T-helper 2 cell treated with Interferon-gamma antibody and Interleukin-4, amounts not matched to agents 100 ng/mL and 5 ng/mL, for 36 hours (primary cell): ENCODE data around the gene NCDN. TPM values are rescaled to one million over a fixed set of nuclear protein-coding genes. Genes with fewer than 3 reads are reported as not detected.

Source experiments
- intact Hi-C: fragments of 100-400 bp; cut with micrococcal nuclease; formaldehyde crosslinking; loops from one replicate; pipeline ENCODE4 v1.15.1; 2023
- total RNA-seq: library from RNA; stranded (reverse); gene quantifications from 2 replicates; pipeline ENCODE4 v1.2.3, GENCODE V29; 2022

NCDN gene
- total RNA-seq, 1 donor from 2014 or later: 26.9 TPM

DNA sequence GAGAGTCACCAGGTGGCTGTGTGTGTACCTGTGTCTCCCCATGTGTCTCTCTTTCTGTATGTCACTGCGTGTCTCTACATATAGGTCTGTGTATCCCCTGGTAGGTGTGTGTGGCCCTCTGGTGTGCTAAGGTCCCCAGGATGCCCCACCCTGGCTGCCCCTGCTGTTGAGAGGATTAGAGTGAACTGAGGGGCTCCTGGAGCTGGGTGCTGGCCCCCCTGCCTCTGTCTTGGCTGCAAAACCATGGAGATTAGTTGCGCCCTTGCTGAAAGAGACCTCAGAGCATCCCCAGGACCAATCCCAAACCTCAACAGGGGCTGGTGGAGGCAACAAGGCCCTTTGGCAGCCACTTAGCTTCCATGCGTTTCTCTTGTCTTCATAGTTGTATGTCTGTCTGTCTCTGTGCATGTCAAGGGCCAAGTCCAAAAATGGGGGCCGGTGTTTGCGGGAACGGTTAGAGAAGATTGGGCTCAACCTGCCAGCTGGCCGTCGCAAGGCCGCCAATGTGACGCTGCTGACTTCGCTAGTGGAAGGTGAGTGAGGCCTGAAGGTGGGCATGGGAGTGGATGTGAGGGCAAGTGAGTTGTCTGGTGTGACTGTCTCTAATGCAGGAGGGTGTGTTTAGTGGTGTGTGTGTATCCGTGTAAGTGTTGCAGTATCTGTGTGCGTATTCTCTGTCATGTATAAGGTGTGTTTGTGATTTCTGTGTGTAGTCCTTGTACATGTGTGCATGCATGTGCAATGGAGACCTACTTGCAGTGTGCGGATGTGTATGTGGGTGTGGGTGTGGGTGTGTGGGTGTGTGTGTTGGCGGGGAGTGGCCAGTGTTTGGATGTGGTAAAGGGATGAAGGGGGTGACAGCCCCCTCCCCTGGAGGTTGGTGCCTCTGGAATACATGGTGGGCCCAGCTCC is 32.2 kb downstream of the NCDN start:
- intact Hi-C loops: no loop called here

DNA sequence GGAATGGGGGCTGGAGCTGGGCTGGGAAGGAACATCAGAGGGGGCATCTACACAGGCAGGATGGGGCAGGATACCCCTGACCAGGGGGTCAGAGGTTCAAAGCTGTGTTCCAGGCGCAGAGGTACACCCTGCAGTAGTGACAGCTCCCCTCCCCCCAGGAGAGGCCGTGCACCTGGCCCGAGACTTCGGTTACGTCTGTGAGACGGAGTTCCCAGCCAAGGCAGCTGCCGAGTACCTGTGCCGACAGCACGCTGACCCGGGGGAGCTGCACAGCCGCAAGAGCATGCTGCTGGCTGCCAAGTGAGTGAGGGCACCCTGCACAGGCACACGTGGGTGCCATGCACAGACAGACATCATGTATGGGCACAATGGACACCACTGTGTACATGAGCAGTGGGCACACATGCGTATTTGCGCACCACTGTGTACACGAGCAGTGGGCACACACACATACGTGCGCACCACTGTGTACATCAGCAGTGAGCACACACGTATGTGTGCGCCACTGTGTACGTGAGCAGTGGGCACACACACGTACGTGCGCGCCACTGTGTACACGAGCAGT is 33.0 kb downstream of the NCDN start:
- intact Hi-C loops: no loop called here

DNA sequence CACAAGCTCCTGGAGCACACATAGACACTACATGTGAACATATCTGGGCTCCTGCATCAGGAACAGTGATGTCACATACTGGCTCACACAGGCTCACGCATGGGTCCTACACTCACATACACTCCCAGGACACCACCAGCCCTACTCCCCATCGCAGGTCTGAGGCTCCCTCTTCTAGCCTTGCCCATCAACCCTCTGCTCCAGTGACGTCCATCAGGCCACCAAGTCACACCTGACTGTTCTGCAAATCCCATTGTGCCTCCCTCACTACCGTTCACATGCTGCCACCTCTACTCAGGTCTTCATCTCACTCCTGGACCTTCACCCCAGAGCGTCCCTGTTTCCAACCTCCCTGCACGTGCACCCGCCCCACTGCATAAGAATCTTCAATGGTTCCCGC is 33.6 kb downstream of the NCDN start:
- intact Hi-C loops: no loop called here

DNA sequence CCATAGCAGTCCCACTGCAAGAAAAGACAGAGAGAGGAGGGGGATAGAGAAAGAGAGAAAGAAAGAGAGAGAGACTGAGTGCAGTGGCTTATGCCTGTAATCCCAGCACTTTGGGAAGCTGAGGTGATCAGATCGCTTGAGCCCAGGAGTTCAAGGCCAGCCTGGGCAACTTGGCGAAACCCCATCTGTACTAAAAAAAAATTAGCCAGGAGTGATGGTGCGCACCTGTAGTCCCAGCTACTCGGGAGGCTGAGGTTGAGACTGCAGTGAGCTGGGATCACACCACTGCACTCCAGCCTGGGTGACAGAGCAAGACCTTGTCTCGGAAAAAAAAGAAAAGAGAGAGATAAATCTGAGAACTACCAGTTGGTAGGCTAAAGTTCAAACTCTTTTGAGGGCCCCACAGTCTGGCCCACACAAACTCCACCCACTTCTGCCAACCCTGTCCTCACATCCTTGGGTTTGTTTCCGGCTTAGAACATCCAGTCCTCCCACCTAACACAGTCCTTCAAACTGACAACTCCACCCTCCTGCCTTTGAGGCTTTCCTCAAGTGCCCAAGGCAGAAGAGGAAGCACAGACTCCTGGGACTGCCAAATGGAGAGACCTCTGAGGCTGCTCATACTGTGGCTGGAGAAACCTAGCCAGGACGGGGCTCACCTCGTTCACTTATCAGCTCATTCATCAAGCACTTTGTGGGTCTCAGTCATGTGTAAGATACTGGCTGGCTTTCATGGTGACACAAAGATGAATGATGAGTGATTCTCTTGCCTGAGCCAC is 35.6 kb downstream of the NCDN start:
- intact Hi-C loops: no loop called here

DNA sequence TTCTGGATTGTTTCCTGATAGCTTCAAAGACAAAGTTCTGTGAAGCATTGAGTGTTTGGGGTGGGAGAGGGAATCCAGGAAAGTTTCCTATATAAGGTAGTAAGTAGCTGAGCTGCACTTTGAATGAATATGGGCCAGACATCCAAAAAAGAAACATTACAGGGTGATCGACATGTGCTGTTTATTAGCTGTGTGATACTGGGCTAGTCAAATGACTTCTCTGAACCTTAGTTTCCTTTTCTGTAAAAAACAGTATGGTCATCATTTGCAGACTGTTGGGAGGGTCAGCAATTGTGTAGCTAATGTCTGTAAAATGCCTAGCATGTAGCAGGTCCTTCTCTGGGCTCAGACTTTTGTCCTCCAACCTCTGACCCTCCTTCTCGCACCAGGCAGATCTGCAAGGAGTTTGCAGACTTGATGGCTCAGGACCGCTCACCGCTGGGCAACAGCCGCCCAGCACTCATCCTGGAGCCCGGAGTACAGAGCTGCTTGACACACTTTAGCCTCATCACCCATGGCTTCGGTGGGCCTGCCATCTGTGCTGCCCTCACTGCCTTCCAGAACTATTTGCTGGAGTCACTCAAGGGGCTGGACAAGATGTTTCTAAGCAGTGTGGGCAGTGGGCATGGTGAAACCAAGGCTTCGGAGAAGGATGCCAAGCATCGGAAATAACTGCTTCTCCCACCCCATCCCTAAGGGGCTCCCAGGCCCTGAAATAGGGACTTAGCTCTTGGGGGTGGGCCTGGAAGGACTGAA is 36.6 kb downstream of the NCDN start:
- intact Hi-C loops: no loop called here

DNA sequence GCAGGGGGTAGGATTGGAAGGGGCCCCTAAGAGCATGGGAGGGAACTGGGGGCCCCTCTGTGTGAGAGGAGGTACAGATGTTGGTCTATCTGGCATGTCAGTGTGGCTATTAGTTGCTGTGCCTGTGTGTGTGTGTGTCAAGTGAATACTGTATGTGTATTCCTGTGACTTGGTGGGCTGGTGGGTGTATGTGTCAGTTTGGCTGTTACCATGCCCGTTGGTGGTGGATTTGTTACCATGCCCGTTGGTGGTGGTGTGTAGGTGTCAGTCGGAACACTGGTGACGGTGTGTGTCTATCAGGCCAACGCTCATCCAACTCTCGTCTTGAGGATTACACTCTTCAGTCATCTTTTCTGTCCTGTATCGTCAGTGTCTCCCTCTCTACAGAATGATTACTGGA is 38.1 kb downstream of the NCDN start:
- intact Hi-C loops: no loop called here

DNA sequence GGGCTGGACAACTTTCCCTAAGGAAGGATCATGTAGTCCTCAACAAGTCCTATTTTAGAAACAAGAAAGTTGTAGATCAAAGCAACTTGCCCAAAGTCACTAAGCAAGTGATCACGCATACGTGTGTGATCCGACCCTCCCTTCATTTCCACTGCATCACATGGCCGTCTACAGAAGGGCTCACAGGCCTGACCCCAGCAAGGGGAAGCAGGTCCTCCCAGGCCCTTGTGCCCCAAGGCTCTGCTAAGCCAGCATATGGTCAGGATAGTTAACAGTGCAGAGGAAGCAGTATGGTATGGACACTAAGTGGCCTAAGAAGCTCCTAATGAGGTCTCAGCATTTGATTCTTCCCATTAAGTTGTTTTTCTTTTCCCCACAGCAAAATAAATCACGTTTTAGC is 40.3 kb downstream of the NCDN start:
- intact Hi-C loops: no loop called here

DNA sequence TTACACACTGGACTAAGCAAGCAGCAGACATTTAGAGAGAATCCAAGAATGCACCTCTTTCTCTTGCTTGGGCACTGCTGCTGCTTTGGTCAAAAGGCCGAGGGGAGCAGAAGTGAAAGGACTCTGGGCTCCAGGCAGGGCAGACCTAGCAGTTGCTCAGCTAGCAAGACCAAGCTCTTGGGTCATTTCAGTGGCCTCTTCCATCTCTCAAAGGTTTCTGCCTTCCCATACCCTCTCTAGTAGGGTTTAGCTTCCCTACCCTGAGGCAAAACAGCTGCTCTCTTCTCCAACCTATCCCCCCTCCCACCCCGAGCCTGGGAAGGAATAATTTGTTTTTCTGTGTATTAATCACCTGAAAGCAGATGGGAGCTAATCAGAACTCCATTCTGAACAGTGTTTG is 41.3 kb downstream of the NCDN start:
- intact Hi-C loops: no loop called here

DNA sequence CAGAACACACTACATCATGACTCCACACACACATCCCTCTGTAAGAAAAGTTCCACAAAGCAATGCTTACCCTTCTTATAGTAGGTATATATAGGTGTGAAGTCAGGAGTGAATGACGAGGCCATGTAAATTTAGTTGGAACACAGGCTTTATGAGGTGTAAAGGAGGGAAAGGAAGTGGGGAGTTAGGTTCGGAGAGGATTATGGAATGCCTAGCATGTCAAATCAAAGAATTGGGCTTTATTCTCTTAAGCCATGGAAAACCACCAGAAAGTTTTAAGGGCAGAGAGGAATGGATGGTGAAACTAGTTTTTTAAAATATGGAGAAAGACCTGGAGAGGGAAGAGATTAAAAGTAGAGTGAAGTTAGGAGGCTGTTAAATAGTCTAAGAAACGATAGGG is 41.8 kb downstream of the NCDN start:
- intact Hi-C loops: no loop called here

DNA sequence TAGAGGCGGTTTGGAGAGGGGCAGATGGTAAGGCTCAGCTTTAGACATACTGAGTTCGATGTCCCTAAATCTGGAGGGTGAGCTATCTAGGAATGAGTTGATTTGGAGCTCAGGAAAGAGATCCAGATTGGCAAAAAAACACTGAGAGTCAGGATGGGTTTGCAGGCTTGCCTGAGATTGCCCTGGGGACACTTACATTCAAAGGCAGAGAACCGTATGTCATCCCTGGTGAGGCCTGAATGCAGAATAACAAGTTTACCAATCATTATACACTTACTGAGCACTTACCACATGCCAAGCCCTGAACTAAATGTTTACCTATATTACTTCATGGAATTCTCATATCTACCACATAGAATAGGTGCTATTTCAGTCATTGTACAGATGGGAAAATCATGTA is 43.0 kb downstream of the NCDN start:
- intact Hi-C loops: no loop called here

DNA sequence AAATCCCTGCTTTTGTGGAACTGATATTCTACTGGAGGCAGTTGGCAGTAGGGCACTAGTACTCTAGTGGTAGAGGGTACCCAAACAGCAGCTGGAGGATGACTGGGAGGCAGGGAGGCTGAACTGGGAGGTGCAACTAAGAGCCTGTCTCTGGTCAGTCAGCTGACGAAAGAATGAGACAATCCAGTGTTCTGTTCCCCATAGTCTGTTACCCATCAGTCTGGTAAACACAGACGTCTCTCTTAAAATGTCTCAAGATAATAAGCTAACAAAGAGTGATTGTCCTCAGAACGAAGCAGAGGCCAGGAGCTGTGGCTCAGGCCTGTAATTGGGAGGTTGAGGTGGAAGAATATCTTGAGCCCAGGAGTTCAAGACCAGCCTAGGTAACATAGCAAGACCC is 45.9 kb downstream of the NCDN start:
- intact Hi-C loops: no loop called here

DNA sequence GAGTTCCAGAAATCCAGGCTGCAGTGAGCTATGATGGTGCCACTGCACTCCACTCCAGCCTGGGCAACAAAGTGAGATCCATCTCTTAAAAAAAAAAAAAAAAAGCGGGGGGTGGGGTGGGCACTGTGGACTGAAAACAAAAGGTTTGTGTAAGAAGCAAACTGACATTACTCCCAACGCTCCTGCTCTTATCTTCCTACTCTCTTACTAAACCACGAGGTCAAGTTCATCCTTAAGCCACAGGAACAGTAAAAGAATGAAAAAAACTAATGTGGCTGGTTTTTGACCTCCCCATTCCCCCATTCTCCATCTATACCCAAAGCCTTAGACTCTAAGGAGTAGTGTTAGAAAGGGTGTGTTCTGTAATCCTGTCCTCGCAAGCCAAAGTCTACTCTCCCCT is 46.3 kb downstream of the NCDN start:
- intact Hi-C loops: no loop called here

DNA sequence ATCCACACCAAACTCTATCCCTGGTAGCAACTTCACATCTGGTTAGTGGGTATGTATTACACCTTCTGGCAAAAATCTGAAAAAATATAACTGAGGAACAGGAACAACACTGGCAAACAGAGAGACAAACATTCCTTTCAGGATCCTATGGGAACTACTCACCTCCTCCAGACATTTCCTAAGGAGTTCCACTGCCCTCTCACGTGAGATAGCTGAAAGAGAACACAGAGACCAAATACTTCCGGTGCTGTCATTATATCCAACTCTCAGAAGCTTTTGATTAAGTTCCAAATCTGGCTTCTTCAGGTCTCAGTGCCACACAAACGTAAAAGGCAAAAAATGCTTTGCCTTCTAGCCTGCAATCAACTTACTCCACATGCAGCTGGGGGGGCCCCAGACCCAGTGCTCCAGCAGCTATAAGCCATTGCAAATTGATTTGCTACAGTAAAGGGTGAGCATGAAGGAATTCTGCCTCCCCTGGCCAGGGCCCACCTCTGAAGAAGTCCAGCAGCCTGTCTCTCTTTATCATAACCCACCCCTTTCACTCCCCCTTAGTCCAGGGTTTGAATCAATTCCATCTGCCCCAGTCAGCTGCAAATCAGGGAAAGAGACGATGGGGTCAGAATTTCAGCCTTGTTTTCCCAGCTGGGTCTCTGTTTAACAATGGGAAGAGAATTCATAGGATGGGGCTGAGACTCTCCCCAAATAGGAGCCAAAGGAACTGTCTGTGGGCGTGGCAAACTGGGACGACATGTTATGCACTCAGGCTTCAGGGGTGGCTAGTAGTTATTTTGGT is 47.7 kb downstream of the NCDN start:
- intact Hi-C loops: no loop called here

DNA sequence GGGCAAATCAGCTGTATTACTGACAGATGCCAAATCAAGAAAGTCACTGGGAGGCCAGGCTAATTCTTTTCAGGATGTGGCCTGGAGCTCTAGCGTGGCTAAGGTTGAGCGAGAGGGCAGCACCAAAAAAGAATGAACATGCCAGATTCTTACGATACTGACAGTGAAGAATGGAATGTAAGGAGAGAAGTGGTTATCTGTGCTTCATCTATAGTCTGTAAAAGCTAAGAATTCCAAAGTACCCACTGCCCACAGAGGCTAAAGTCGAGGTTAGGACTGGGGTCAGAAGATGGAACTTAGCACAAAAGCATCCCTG is 48.2 kb downstream of the NCDN start:
- intact Hi-C loops: no loop called here

DNA sequence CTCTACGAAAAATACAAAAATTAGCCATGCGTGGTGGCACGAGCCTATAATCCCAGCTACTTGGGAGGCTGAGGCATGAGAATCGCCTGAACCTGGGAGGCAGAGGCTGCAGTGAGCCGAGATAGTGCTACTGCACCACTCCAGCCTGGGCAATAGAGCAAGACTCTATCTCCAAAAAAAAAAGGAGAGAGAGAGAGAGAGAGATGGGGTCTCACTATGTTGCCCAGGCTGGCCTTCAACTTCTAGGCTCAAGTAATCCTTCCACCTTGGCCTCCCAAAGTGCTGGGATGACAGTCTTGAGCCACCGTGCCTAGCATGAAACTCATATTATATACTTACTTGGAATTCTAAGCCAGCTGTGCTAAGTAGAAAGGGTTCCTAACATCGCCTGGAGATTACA is 54.1 kb downstream of the NCDN start:
- intact Hi-C loops: no loop called here

DNA sequence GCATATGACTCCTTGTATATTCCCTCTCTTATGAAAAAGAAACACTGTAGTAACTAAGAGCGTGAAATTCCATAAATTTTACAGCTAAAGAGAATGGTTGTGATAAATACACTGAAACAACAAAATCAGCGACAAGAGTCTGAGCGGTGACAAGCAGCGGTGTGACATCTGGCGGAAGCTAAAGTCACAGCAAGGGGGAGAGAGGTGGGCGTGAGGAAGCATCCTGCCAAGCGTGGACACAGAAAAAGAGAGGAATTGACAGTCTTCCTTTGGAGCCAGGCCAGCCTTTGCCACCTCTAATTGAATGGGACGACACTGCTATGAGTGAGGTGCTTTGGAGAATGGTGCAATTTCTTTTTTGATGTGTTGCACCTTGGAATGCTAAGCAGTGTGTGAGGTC is 57.8 kb downstream of the NCDN start:
- intact Hi-C loops: no loop called here

Other genes with a start within 250 kb of the NCDN start
- gene KIAA0319L, start 396 bp upstream of the NCDN start, total RNA-seq: 44.9 and 50.1 TPM in 2 replicates
- 0.43 and 0.73 TPM in 2 replicates for gene TFAP2E, start 15.5 kb downstream of the NCDN start, total RNA-seq
- gene PSMB2, start 83.7 kb downstream of the NCDN start, total RNA-seq: 98.9 and 99.8 TPM in 2 replicates
- gene C1orf216, start 161.1 kb downstream of the NCDN start, total RNA-seq: 15.8 and 16.5 TPM in 2 replicates
- 70.3 and 75.8 TPM in 2 replicates for gene CLSPN, start 212.2 kb downstream of the NCDN start, total RNA-seq